ENCODE measurements around the gene TRAM2.

TRAM2 gene

GRCh38 chr6:52594221-52594620, 17.4 kb upstream of the TRAM2 start:
- no peak for DNase-seq

GRCh38 chr6:52591832-52592231, 15.0 kb upstream of the TRAM2 start:
- DNase-seq: no peak

- peak; percentile 33 for DNase-seq
Measured at GRCh38 chr6:52590152-52590891, 13.5 kb upstream of the TRAM2 start.

GRCh38 chr6:52588710-52589091, 11.8 kb upstream of the TRAM2 start:
- DNase-seq: no peak

GRCh38 chr6:52588087-52588709, 11.3 kb upstream of the TRAM2 start:
- DNase-seq: no peak

- no peak for DNase-seq
Measured at GRCh38 chr6:52587001-52587400, 10.1 kb upstream of the TRAM2 start.

- no peak for DNase-seq
Measured at GRCh38 chr6:52584203-52584602, 7.3 kb upstream of the TRAM2 start.

- DNase-seq: no peak
Measured at GRCh38 chr6:52582996-52583395, 6.1 kb upstream of the TRAM2 start.

GRCh38 chr6:52582446-52582845, 5.6 kb upstream of the TRAM2 start:
- DNase-seq: no peak

- DNase-seq: no peak
Measured at GRCh38 chr6:52580905-52581304, 4.0 kb upstream of the TRAM2 start.

- no peak for DNase-seq
Measured at GRCh38 chr6:52579006-52579660, 2.3 kb upstream of the TRAM2 start.

GRCh38 chr6:52577778-52578463, 1.1 kb upstream of the TRAM2 start:
- no peak for DNase-seq

- DNase-seq: peak; percentile 56
Measured at GRCh38 chr6:52576392-52577021, 353 bp downstream of the TRAM2 start.

- DNase-seq: no peak
Measured at GRCh38 chr6:52576054-52576391, 837 bp downstream of the TRAM2 start.

- no peak for DNase-seq
Measured at GRCh38 chr6:52575502-52575892, 1.4 kb downstream of the TRAM2 start.

- no peak for DNase-seq
Measured at GRCh38 chr6:52574709-52575501, 2.0 kb downstream of the TRAM2 start.

GRCh38 chr6:52573295-52573694, 3.6 kb downstream of the TRAM2 start:
- no peak for DNase-seq

GRCh38 chr6:52572536-52572935, 4.3 kb downstream of the TRAM2 start:
- no peak for DNase-seq

- no peak for DNase-seq
Measured at GRCh38 chr6:52571099-52571755, 5.6 kb downstream of the TRAM2 start.

GRCh38 chr6:52570291-52570700, 6.6 kb downstream of the TRAM2 start:
- DNase-seq: no peak

- DNase-seq: no peak
Measured at GRCh38 chr6:52568320-52568719, 8.5 kb downstream of the TRAM2 start.

GRCh38 chr6:52566853-52567279, 10.0 kb downstream of the TRAM2 start:
- DNase-seq: no peak
